ENCODE data around the gene HDAC1.

Gene HDAC1

DNA sequence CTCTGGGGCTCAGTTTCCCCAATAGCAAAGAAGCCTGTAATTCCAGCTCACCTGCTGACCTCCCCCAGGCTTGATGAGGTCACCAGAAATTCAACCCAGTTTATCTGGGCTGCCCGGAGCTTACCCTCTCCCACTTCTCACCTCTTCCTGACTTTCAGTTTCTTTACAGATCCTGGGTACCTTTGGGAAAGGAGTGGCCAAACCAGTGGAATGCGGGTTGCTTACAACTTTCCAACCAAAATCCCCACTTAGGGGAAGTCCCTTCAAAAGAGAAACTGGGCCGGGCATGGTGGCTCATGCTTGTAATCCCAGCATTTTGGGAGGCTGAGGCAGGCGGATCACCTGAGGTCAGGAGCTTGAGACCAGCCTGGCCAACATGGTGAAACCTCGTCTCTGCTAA, 50.1 kb downstream of the HDAC1 start:
- Histone ChIP-seq H3K27me3 (ENCODE audit: insufficient read depth, low read length, poor library complexity) (no peaks in the 10 kb centered on the region), H3K4me2 (ENCODE audit: insufficient read depth, low read length) (no peak overlapping the region), H3K36me3 (ENCODE audit: insufficient read depth, low read length) (no peaks in the 10 kb centered on the region), H3K27ac (ENCODE audit: low read length) (no peak overlapping the region), H3K9ac (ENCODE audit: low read depth, low read length) (no peak overlapping the region), H2AFZ (ENCODE audit: low read depth, low read length) (no peak overlapping the region), H3K4me3 (ENCODE audit: low read depth in 1 of 2, low read length in 2 of 2) (no peak overlapping the region), H3K4me1 (ENCODE audit: insufficient read depth, low read length) (peaks cover 10% of the 10 kb centered on the region), H3K79me2 (ENCODE audit: insufficient read depth, low read length) (no peaks in the 10 kb centered on the region), H4K20me1 (ENCODE audit: insufficient read depth, low read length) (peaks cover 13% of the 10 kb centered on the region; the same call in 1 of the 2 replicates), H3K9me3 (ENCODE audit: insufficient read depth, low read length, severe bottlenecking) (no peaks in the 10 kb centered on the region)
- TF ChIP-seq EZH2 (IDR thresholded peaks at IDR 0.05; ENCODE audit: borderline replicate concordance, low read depth, low read length, severe bottlenecking) (no peak), CTCF (IDR thresholded peaks at IDR 0.05; ENCODE audit: borderline replicate concordance, extremely low read depth, low read length, poor library complexity, severe bottlenecking) (no peak)
- ATAC-seq (ENCODE audit: insufficient read depth, low read depth), result no peak
- DNase-seq, result no peak

DNA sequence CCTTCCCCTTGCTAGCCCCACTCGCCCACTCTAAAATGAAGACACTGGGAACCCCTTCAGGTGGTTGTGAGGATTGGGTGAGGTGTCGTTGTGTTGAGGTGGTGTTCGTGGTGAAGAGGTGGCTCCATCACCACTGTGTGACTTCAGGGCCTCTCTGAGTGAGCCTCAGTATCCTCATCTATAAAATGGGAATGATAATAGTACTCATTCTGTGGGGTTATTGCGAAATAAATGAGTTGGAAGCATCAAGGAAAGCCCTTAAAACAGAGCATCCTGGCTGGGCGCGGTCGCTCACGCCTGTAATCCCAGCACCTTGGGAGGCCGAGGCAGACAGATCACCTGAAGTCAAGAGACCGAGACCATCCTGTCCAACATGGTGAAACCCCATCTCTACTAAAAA, 50.8 kb downstream of the HDAC1 start:
- TF ChIP-seq CTCF (IDR thresholded peaks at IDR 0.05; ENCODE audit: borderline replicate concordance, extremely low read depth, low read length, poor library complexity, severe bottlenecking) (no peak), EZH2 (IDR thresholded peaks at IDR 0.05; ENCODE audit: borderline replicate concordance, low read depth, low read length, severe bottlenecking) (no peak)
- Histone ChIP-seq H3K9ac (ENCODE audit: low read depth, low read length) (no peak overlapping the region), H3K36me3 (ENCODE audit: insufficient read depth, low read length) (no peaks in the 10 kb centered on the region), H2AFZ (ENCODE audit: low read depth, low read length) (no peak overlapping the region), H4K20me1 (ENCODE audit: insufficient read depth, low read length) (peaks cover 6% of the 10 kb centered on the region; the same call in 1 of the 2 replicates), H3K27ac (ENCODE audit: low read length) (no peak overlapping the region), H3K9me3 (ENCODE audit: insufficient read depth, low read length, severe bottlenecking) (no peaks in the 10 kb centered on the region), H3K27me3 (ENCODE audit: insufficient read depth, low read length, poor library complexity) (no peaks in the 10 kb centered on the region), H3K4me2 (ENCODE audit: insufficient read depth, low read length) (no peak overlapping the region), H3K4me3 (ENCODE audit: low read depth in 1 of 2, low read length in 2 of 2) (no peak overlapping the region), H3K4me1 (ENCODE audit: insufficient read depth, low read length) (peaks cover 3% of the 10 kb centered on the region), H3K79me2 (ENCODE audit: insufficient read depth, low read length) (no peaks in the 10 kb centered on the region)
- ATAC-seq (ENCODE audit: insufficient read depth, low read depth) (no peak), DNase-seq (no peak)

GRCh38 chr1:32345289-32345827, 53.5 kb downstream of the HDAC1 start:
- DNase-seq, result no peak
- Histone ChIP-seq H2AFZ (ENCODE audit: low read depth, low read length) (no peak overlapping the region), H3K79me2 (ENCODE audit: insufficient read depth, low read length) (no peaks in the 10 kb centered on the region; the same call in 1 of the 2 replicates), H3K9me3 (ENCODE audit: insufficient read depth, low read length, severe bottlenecking) (no peaks in the 10 kb centered on the region), H3K9ac (ENCODE audit: low read depth, low read length) (no peak overlapping the region), H3K4me1 (ENCODE audit: insufficient read depth, low read length) (peaks cover 3% of the 10 kb centered on the region), H3K27me3 (ENCODE audit: insufficient read depth, low read length, poor library complexity) (no peaks in the 10 kb centered on the region), H3K36me3 (ENCODE audit: insufficient read depth, low read length) (no peaks in the 10 kb centered on the region), H3K27ac (ENCODE audit: low read length) (no peak overlapping the region; the same call in 1 of the 2 replicates), H3K4me3 (ENCODE audit: low read depth in 1 of 2, low read length in 2 of 2) (no peak overlapping the region), H3K4me2 (ENCODE audit: insufficient read depth, low read length) (no peak overlapping the region), H4K20me1 (ENCODE audit: insufficient read depth, low read length) (no peaks in the 10 kb centered on the region)
- TF ChIP-seq EZH2 (IDR thresholded peaks at IDR 0.05; ENCODE audit: borderline replicate concordance, low read depth, low read length, severe bottlenecking) (no peak), CTCF (IDR thresholded peaks at IDR 0.05; ENCODE audit: borderline replicate concordance, extremely low read depth, low read length, poor library complexity, severe bottlenecking) (no peak)
- no peak for ATAC-seq (ENCODE audit: insufficient read depth, low read depth)

All from DND-41 (cell line).